Stimulated activated CD8-positive, alpha-beta memory T cell treated with anti-CD3 and anti-CD28 coated beads, Interleukin-12 subunit alpha, Interleukin-12 subunit beta, amount 100 ng/mL, for 24 hours (primary cell): ENCODE data around the gene TNFRSF1A.
A peak's percentile ranks its signal among the peaks of the same experiment; 100 is the strongest.

Experiments used
- DNase-seq: peaks from one replicate; pipeline ENCODE4 v3.0.0-alpha.2; 2020; ENCODE audit errors: extremely low read depth

The TNFRSF1A gene

DNA sequence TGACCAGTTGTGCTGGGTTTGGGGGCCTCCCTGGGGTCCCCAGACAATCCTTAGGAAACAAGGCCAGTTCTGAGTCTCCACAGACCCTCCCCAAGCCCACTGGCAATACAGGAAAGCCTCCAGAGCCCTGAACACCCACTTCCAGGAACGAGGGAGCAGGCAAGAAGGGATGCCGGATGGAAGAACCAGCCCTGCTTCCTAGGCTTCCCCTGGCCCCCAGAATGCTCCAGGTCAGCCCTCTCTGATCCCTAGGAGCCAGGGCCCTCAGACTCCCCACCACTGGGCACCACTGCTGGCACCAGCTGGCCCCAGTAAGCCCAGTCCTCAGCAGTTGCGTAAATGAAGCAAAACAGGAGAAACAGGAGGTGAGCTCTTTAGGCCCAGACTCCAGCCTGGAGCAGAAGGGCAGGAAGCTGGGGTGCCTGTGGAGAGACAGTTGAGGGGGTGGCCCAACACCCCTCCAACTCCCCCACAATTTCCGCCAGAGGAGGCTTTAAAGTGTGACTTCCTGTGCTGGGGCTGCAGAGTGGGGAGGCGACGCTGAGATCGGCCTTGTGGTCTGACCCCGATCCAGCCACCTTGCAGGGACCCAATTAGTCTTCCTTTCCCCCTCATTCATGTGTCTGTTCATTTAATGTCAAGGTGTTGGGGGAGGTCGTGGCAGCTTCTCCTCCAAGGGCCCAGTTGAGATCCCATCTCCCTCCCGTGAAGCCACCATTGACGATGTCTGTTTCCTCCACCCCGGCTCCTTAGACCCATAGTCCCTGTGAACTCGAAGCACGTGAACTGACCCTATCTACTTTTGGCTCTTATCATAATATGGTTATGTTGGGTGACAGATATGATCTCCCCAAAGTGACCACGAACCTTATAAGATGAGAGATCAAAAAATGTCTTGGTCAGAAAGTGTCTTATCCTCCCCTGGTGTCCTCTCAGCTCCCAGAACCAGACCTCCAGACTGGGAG lies 4.7 kb downstream of the TNFRSF1A start:
- no peak for DNase-seq

GRCh38 chr12:6336079-6336888 lies 5.6 kb downstream of the TNFRSF1A start:
- no peak for DNase-seq

- peak; percentile 78 for DNase-seq
These were observed 6.3 kb downstream of the TNFRSF1A start for GRCh38 chr12:6335451-6336078.

GRCh38 chr12:6334940-6335450 lies 6.9 kb downstream of the TNFRSF1A start:
- DNase-seq, result no peak

GRCh38 chr12:6334359-6334758 lies 7.5 kb downstream of the TNFRSF1A start:
- DNase-seq, result no peak

DNA sequence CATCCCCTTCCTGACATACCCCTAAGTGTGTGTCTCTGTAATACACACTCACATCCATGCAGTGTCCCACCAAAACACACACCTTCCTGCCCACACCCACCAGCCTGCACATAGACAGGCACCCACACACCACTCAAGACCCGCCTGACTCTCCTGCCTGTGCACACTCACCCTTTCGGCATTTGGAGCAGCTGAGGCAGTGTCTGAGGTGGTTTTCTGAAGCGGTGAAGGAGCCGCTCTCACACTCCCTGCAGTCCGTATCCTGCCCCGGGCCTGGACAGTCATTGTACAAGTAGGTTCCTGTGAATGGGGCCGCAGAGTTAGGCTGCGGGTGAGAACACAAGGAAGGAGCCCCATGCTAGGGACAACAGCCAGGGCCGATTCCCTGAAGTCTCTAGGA lies 8.3 kb downstream of the TNFRSF1A start:
- no peak for DNase-seq

DNA sequence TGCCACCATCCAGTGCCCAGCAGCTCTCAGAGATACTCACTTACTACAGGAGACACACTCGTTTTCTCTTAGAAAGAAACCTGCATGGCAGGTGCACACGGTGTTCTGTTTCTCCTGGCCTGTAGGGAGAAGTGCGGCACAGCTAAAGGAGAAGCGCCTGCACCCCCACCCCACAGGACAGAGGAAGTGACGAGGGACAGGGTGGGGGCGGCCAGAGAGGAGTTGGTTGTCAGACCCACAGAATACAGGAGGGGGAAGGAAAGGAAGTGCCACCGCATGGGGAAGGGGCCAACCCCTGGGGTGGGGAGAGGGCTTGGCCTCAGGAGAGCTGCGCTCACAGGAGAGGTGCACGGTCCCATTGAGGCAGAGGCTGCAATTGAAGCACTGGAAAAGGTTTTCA lies 8.8 kb downstream of the TNFRSF1A start:
- DNase-seq, result no peak

GRCh38 chr12:6332459-6332858 lies 9.4 kb downstream of the TNFRSF1A start:
- no peak for DNase-seq

- no peak for DNase-seq
These were observed 10.7 kb downstream of the TNFRSF1A start for GRCh38 chr12:6330999-6331714.

DNA sequence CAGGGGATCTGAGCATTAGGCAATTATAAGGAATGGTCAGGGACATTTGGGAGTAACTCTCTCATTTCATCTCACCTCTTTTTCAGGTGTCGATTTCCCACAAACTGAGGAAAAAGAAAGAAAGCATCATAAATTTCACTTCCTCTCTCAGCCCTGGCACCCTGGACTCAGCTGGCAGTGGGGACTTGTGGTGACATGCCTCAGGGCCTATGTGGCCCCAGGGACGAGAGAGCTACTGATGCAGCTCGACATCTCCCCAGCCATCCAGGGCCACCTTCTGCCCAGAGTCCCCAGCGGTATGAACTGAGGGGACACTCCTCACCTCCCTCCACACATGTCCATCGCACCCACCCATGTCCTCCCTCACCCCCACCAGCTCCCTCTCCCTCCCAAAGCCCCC lies 11.7 kb downstream of the TNFRSF1A start:
- DNase-seq, result no peak

GRCh38 chr12:6329703-6330064 lies 12.2 kb downstream of the TNFRSF1A start:
- no peak for DNase-seq

DNA sequence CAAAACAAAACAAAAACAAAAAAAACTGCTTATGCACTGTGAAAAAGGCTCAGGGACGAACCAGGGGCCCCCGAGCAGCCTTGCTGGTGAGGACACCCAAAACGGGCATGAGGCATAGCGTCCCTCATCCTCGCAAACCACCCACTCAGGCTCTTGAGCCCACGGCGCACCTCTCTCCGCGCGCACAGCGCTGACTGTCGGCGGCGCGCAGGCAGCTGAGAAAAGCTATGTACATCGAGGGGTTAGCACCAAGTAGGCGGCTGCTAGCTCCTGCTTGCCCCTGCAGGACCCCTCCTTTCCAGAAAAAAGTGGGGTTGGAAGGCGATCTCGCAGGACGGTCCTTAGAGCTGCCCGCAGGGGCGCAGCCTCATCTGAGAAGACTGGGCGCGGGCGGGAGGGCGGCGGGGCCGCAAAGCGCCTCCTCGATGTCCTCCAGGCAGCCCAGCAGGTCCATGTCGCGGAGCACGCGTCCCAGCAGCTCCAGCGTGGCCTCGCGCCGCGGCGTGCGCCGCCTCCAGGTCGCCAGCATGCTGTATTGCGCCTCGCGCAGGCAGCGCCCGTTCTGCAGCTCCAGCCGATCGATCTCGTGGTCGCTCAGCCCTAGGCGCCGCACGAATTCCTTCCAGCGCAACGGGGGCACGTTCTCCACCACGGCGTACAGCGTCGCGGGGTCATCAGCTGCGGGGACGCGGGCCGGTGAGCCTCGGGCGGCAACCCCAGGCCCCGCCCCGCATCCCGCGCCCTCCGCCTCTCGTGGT lies 12.8 kb downstream of the TNFRSF1A start:
- DNase-seq, result no peak

GRCh38 chr12:6328045-6328779 lies 13.7 kb downstream of the TNFRSF1A start:
- DNase-seq, result no peak

GRCh38 chr12:6327229-6328041 lies 14.4 kb downstream of the TNFRSF1A start:
- DNase-seq, result no peak

DNA sequence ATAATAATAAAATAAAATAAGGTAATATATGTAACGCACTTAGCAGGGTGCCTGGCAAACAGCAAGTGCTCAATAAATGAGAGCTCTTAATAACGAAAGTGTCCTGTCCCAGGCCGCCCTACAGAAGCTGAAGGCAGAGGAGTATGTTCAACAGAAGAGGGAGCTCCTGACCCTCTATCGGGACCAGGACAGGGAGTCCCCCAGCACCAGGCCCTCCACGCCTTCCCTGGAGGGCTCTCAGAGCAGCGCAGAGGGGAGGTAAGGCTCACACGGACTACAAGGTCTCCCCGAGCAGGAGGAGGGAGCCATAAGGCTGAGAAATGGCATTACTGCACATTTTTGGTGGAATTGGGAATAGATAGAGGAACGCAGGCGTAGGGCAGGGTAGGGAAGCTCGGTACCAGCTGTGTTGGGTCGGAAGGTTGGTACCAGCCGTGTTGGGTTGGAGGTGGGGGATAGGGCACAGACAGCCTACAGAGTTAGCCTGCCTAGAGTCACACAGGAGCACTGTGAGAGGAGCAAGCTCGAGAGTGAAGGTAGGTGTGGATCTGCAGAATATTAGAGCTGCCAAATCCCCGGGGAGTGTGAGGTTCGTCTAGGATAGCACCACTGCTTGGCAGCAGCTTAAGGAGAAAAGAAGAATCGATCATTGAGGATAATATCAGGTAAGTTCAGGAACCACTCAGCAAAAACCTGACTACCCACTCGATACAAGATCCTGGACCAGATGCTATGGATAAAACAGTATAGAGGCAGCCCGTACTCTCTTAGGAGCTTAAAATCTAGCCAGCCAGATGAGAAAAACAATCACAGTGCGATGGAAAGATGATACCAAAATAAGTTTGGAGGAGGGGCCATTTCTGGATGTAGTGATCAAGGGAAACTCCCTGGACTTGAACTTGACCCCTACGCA lies 15.3 kb downstream of the TNFRSF1A start:
- no peak for DNase-seq

- no peak for DNase-seq
These were observed 16.7 kb downstream of the TNFRSF1A start for GRCh38 chr12:6324936-6325750.
